Fibroblast of lung (primary cell): ENCODE data around the gene ZCCHC4. TPM values are rescaled to one million over a fixed set of nuclear protein-coding genes. Genes with fewer than 3 reads are reported as not detected.

Source experiments
- DNase-seq, 2 donors: peaks; one replicate each; pipeline versions ENCODE4 v3.0.0 to v3.0.0-alpha.2; 2010; ENCODE audit warnings: low read depth in 2 of 2
- H2AFZ ChIP-seq: 2 replicates; pipeline ENCODE4 v1.5.1; 2012; ENCODE audit warnings: low read length, control low read depth, inconsistent platforms
- H3K27ac ChIP-seq: 2 replicates; pipeline ENCODE4 v1.5.1; 2011; ENCODE audit warnings: low read length, control low read depth; ENCODE audit not compliant: insufficient read depth
- H3K27me3 ChIP-seq: 2 replicates; pipeline ENCODE4 v1.5.1; 2011; ENCODE audit warnings: mild to moderate bottlenecking, low read length; ENCODE audit not compliant: control insufficient read depth, insufficient read depth
- H3K36me3 ChIP-seq: 2 replicates; pipeline ENCODE4 v1.5.1; 2011; ENCODE audit warnings: low read length; ENCODE audit not compliant: control insufficient read depth, insufficient read depth
- H3K4me1 ChIP-seq: 2 replicates; pipeline ENCODE4 v1.5.1; 2011; ENCODE audit warnings: low read length; ENCODE audit not compliant: control insufficient read depth, insufficient read depth; ENCODE audit errors: extremely low read depth
- H3K4me2 ChIP-seq: 2 replicates; pipeline ENCODE4 v1.5.1; 2011; ENCODE audit warnings: low read length, control low read depth; ENCODE audit not compliant: insufficient read depth; ENCODE audit errors: extremely low read depth
- H3K4me3 ChIP-seq, 4 experiments: fragments of 200-600 bp in 1 of 4; sonication (generic) in 1 of 4; replicated peaks in 1 of 4; 2 replicates each; pipeline ENCODE4 v1.5.1; 2011 to 2016; ENCODE audit warnings: low read length in 4 of 4, low read depth in 3 of 4, mild to moderate bottlenecking in 3 of 4, control low read depth in 2 of 4, inconsistent platforms in 1 of 4, mixed read lengths in 1 of 4; ENCODE audit not compliant: insufficient read depth in 1 of 4; ENCODE audit errors: control extremely low read depth in 1 of 4
- H3K79me2 ChIP-seq: 2 replicates; pipeline ENCODE4 v1.5.1; 2012; ENCODE audit warnings: mild to moderate bottlenecking, low read length, inconsistent platforms; ENCODE audit not compliant: control insufficient read depth, insufficient read depth
- H3K9ac ChIP-seq: 2 replicates; pipeline ENCODE4 v1.5.1; 2011; ENCODE audit warnings: mild to moderate bottlenecking, low read length, control low read depth; ENCODE audit not compliant: insufficient read depth
- H3K9me3 ChIP-seq: 2 replicates; pipeline ENCODE4 v1.5.1; 2012; ENCODE audit warnings: low read depth, low read length; ENCODE audit not compliant: control insufficient read depth, insufficient read depth
- H4K20me1 ChIP-seq: 2 replicates; pipeline ENCODE4 v1.5.1; 2011; ENCODE audit warnings: low read length; ENCODE audit not compliant: control insufficient read depth, insufficient read depth; ENCODE audit errors: extremely low read depth
- CTCF ChIP-seq, 2 donors: IDR thresholded peaks in 1 of 2; conservative IDR thresholded peaks in 1 of 2; 1 replicate in 1 of 2; 2 replicates in 1 of 2; pipeline ENCODE4 v1.5.1; 2011 to 2012; ENCODE audit warnings: low read length in 2 of 2, control low read depth in 1 of 2, inconsistent platforms in 1 of 2, low read depth in 1 of 2, mild to moderate bottlenecking in 1 of 2
- EZH2 ChIP-seq: IDR thresholded peaks from 2 replicates; pipeline ENCODE4 v1.5.1; 2012; ENCODE audit warnings: low read length, control low read depth, mild to moderate bottlenecking; ENCODE audit errors: missing control alignments
- polyA plus RNA-seq, 2 donors: library from polyadenylated mRNA; depleted of rRNA in 1 of 2; stranded (reverse) in 1 of 2; unstranded in 1 of 2; fragments of >200 nt; gene quantifications; 2 replicates each; pipeline ENCODE4 v1.2.1, GENCODE V29; 2011 to 2012; ENCODE audit warnings: missing spikeins in 1 of 2
- total RNA-seq: library from RNA; depleted of rRNA; stranded (reverse); fragments of >200 nt; gene quantifications from 2 replicates; pipeline ENCODE4 v1.2.1, GENCODE V29; 2014

ZCCHC4 gene
- total and polyA plus RNA-seq, 2 donors (not counting 1 experiment from before 2014, with no cell fraction given): 15.5 to 15.6 TPM

- Histone ChIP-seq H4K20me1 (no peaks in the 10 kb centered on the region), H2AFZ (no peak overlapping the region), H3K4me2 (no peak overlapping the region), H3K27ac (no peak overlapping the region), H3K4me3 (no peak overlapping the region), H3K79me2 (no peaks in the 10 kb centered on the region), H3K36me3 (no peaks in the 10 kb centered on the region), H3K4me1 (no peaks in the 10 kb centered on the region), H3K9ac (no peak overlapping the region), H3K9me3 (no peaks in the 10 kb centered on the region), H3K27me3 (no peaks in the 10 kb centered on the region)
- DNase-seq: no peak
- TF ChIP-seq EZH2 (no peak), CTCF (conservative IDR thresholded peaks at IDR 0.05 in 1 of 2, IDR thresholded peaks at IDR 0.05 in 1 of 2; ENCODE audit: low read depth in 1 of 2, low read length in 2 of 2) (no peak)
Observed at GRCh38 chr4:25283948-25284347, 28.6 kb upstream of the ZCCHC4 start.

GRCh38 chr4:25284466-25284865, 28.1 kb upstream of the ZCCHC4 start:
- Histone ChIP-seq H3K27me3 (no peaks in the 10 kb centered on the region), H3K4me2 (no peak overlapping the region), H4K20me1 (no peaks in the 10 kb centered on the region), H3K9ac (no peak overlapping the region), H3K36me3 (no peaks in the 10 kb centered on the region), H2AFZ (no peak overlapping the region), H3K4me1 (no peaks in the 10 kb centered on the region), H3K79me2 (no peaks in the 10 kb centered on the region), H3K27ac (no peak overlapping the region), H3K4me3 (no peak overlapping the region), H3K9me3 (no peaks in the 10 kb centered on the region)
- DNase-seq: no peak
- TF ChIP-seq EZH2 (no peak), CTCF (conservative IDR thresholded peaks at IDR 0.05 in 1 of 2, IDR thresholded peaks at IDR 0.05 in 1 of 2; ENCODE audit: low read depth in 1 of 2, low read length in 2 of 2) (no peak)

- Histone ChIP-seq H3K4me2 (no peak overlapping the region), H3K27me3 (no peaks in the 10 kb centered on the region), H3K79me2 (no peaks in the 10 kb centered on the region), H3K27ac (no peak overlapping the region), H3K36me3 (no peaks in the 10 kb centered on the region), H3K4me3 (no peak overlapping the region), H4K20me1 (no peaks in the 10 kb centered on the region), H3K9ac (no peak overlapping the region), H2AFZ (no peak overlapping the region), H3K4me1 (no peaks in the 10 kb centered on the region), H3K9me3 (no peaks in the 10 kb centered on the region)
- no peak for TF ChIP-seq EZH2
- no peak for TF ChIP-seq CTCF (conservative IDR thresholded peaks at IDR 0.05 in 1 of 2, IDR thresholded peaks at IDR 0.05 in 1 of 2; ENCODE audit: low read depth in 1 of 2, low read length in 2 of 2)
- peak in 1 of 2 donors; percentile 5 for DNase-seq
Observed at GRCh38 chr4:25290490-25291067, 22.0 kb upstream of the ZCCHC4 start.
